ENCODE data around the gene ZBTB43. TPM values are rescaled to one million over a fixed set of nuclear protein-coding genes. Genes with fewer than 3 reads are reported as not detected.

The ZBTB43 gene
- total and polyA plus RNA-seq, 2 experiments from 2014 or later, result 9.7 to 11.8 TPM

DNA sequence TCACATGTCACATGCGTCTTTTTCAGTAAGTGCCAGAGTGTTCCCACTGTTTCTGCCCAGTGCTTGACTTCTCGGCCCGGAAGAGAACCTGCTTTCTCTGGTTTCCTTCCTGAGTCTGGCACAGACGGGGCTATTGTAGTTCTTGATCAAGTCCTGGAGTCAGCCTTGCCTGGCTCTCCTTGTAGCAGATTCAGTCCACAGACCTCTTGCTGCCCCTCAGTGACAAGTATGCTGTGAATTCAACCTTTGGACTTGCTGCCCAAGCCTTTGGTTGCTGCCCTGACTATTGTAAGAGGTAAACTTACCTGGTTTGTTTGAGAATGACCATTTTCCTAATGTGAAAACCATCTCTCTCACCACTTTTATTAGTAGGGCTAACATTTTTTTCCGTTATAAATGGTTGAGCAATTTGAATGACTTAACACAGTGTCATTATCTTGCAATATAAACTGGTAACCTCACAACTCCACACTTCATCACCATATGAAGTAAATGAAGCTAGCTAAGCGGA is 80.3 kb downstream of the ZBTB43 start:
- Histone ChIP-seq H3K9me2 (ENCODE audit: insufficient read depth) (no peaks in the 10 kb centered on the region), H3K4me2 (no peak overlapping the region), H3K4me1 (ENCODE audit: insufficient read depth) (peaks cover 11% of the 10 kb centered on the region; the same call in 1 of the 2 replicates), H2AFZ (no peak overlapping the region), H3K27ac (ENCODE audit: low read depth) (no peak overlapping the region; the same call in 1 of the 2 replicates), H3K79me2 (replicated peaks; ENCODE audit: insufficient read depth) (peaks cover 24% of the 10 kb centered on the region), H3K36me3 (ENCODE audit: insufficient read depth) (no peaks in the 10 kb centered on the region), H3K27me3 (ENCODE audit: insufficient read depth) (no peaks in the 10 kb centered on the region), H3F3A (replicated peaks; ENCODE audit: low read depth) (no peaks in the 10 kb centered on the region; the same call in 1 of the 2 replicates), H3K4me3 (no peak overlapping the region), H4K20me1 (replicated peaks; ENCODE audit: insufficient read depth) (peaks cover 19% of the 10 kb centered on the region)
- no peak overlapping the region for H3K4me3 Mint-ChIP-seq
- TF ChIP-seq ZNF331 (CRISPR knock-in tag; IDR thresholded peaks at IDR 0.05; ENCODE audit: low read depth) (no peak), ZNF114 (CRISPR knock-in tag; IDR thresholded peaks at IDR 0.05) (no peak), JUNB (IDR thresholded peaks at IDR 0.05; ENCODE audit: unreplicated experiment) (no peak), STAT1 (IDR thresholded peaks at IDR 0.05; ENCODE audit: unreplicated experiment) (no peak), EZH2phosphoT487 (IDR thresholded peaks at IDR 0.05; ENCODE audit: unreplicated experiment) (no peak), POLR2AphosphoS5 (IDR thresholded peaks at IDR 0.05; ENCODE audit: low read depth) (no peak), EZH2 (IDR thresholded peaks at IDR 0.05; ENCODE audit: low read depth, unreplicated experiment) (no peak)
- TF ChIP-seq, protein P1, sequence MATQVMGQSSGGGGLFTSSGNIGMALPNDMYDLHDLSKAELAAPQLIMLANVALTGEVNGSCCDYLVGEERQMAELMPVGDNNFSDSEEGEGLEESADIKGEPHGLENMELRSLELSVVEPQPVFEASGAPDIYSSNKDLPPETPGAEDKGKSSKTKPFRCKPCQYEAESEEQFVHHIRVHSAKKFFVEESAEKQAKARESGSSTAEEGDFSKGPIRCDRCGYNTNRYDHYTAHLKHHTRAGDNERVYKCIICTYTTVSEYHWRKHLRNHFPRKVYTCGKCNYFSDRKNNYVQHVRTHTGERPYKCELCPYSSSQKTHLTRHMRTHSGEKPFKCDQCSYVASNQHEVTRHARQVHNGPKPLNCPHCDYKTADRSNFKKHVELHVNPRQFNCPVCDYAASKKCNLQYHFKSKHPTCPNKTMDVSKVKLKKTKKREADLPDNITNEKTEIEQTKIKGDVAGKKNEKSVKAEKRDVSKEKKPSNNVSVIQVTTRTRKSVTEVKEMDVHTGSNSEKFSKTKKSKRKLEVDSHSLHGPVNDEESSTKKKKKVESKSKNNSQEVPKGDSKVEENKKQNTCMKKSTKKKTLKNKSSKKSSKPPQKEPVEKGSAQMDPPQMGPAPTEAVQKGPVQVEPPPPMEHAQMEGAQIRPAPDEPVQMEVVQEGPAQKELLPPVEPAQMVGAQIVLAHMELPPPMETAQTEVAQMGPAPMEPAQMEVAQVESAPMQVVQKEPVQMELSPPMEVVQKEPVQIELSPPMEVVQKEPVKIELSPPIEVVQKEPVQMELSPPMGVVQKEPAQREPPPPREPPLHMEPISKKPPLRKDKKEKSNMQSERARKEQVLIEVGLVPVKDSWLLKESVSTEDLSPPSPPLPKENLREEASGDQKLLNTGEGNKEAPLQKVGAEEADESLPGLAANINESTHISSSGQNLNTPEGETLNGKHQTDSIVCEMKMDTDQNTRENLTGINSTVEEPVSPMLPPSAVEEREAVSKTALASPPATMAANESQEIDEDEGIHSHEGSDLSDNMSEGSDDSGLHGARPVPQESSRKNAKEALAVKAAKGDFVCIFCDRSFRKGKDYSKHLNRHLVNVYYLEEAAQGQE (IDR thresholded peaks at IDR 0.05; ENCODE audit: unreplicated experiment), result no peak
- TF ChIP-seq, protein P2, sequence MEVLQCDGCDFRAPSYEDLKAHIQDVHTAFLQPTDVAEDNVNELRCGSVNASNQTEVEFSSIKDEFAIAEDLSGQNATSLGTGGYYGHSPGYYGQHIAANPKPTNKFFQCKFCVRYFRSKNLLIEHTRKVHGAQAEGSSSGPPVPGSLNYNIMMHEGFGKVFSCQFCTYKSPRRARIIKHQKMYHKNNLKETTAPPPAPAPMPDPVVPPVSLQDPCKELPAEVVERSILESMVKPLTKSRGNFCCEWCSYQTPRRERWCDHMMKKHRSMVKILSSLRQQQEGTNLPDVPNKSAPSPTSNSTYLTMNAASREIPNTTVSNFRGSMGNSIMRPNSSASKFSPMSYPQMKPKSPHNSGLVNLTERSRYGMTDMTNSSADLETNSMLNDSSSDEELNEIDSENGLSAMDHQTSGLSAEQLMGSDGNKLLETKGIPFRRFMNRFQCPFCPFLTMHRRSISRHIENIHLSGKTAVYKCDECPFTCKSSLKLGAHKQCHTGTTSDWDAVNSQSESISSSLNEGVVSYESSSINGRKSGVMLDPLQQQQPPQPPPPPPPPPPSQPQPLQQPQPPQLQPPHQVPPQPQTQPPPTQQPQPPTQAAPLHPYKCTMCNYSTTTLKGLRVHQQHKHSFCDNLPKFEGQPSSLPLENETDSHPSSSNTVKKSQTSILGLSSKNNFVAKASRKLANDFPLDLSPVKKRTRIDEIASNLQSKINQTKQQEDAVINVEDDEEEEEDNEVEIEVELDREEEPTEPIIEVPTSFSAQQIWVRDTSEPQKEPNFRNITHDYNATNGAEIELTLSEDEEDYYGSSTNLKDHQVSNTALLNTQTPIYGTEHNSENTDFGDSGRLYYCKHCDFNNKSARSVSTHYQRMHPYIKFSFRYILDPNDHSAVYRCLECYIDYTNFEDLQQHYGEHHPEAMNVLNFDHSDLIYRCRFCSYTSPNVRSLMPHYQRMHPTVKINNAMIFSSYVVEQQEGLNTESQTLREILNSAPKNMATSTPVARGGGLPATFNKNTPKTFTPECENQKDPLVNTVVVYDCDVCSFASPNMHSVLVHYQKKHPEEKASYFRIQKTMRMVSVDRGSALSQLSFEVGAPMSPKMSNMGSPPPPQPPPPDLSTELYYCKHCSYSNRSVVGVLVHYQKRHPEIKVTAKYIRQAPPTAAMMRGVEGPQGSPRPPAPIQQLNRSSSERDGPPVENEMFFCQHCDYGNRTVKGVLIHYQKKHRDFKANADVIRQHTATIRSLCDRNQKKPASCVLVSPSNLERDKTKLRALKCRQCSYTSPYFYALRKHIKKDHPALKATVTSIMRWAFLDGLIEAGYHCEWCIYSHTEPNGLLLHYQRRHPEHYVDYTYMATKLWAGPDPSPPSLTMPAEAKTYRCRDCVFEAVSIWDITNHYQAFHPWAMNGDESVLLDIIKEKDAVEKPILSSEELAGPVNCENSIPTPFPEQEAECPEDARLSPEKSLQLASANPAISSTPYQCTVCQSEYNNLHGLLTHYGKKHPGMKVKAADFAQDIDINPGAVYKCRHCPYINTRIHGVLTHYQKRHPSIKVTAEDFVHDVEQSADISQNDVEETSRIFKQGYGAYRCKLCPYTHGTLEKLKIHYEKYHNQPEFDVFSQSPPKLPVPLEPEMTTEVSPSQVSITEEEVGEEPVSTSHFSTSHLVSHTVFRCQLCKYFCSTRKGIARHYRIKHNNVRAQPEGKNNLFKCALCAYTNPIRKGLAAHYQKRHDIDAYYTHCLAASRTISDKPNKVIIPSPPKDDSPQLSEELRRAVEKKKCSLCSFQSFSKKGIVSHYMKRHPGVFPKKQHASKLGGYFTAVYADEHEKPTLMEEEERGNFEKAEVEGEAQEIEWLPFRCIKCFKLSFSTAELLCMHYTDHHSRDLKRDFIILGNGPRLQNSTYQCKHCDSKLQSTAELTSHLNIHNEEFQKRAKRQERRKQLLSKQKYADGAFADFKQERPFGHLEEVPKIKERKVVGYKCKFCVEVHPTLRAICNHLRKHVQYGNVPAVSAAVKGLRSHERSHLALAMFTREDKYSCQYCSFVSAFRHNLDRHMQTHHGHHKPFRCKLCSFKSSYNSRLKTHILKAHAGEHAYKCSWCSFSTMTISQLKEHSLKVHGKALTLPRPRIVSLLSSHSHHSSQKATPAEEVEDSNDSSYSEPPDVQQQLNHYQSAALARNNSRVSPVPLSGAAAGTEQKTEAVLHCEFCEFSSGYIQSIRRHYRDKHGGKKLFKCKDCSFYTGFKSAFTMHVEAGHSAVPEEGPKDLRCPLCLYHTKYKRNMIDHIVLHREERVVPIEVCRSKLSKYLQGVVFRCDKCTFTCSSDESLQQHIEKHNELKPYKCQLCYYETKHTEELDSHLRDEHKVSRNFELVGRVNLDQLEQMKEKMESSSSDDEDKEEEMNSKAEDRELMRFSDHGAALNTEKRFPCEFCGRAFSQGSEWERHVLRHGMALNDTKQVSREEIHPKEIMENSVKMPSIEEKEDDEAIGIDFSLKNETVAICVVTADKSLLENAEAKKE (CRISPR knock-in tag; IDR thresholded peaks at IDR 0.05), result no peak
- peak; percentile 24 for DNase-seq (ENCODE audit: low spot score)
- H3K27ac Mint-ChIP-seq, result no peak overlapping the region
- no peak for ATAC-seq
- peaks cover 5% of the 10 kb centered on the region for H3K27me3 Mint-ChIP-seq (ENCODE audit: insufficient read depth, low read depth, poor library complexity)
- peaks cover 10% of the 10 kb centered on the region; the same call in 2 of the 3 replicates for H3K36me3 Mint-ChIP-seq (ENCODE audit: low read depth)
- H3K9me3 Mint-ChIP-seq, result no peaks in the 10 kb centered on the region
- H3K4me1 Mint-ChIP-seq, result peaks cover 28% of the 10 kb centered on the region

All from GM23338 (cell line).